ENCODE results near the gene ERICH3.
A peak's percentile ranks its signal among the peaks of the same experiment; 100 is the strongest.
"Not testable (repeated sequence)": the region's sequence is repeated elsewhere in the genome, so short reads cannot be mapped to it uniquely, and the experiment has no call there.

ERICH3 gene

DNA sequence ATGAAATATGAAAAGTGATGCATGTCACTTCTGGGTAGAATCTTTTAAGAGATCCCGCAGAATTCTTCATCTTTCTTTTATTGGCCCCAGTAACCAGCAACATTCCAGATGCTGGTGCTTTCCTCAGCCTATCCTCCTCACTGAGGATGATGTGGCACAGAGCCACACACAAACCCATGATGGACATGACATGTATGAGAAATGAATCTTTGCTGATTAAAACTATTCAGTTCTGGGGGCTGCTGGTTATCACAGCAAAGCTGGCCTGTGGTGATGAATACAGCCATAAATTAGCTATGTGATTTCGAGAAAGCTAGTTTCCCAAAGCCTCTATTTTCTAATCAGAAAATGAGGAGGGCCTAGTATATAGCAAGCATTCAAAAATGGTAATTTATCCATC lies 8.3 kb upstream of the ERICH3 start:
- H4K20me1 ChIP-seq, result no peaks in the 10 kb centered on the region
- no peak overlapping the region for H3K9ac ChIP-seq
- no peaks in the 10 kb centered on the region for H3K36me3 ChIP-seq
- H3K9me3 ChIP-seq, result no peaks in the 10 kb centered on the region
- no peak overlapping the region for H3K4me2 ChIP-seq
- no peak for TF ChIP-seq Cebpa-rat (IDR thresholded peaks at IDR 0.05)
- H3K27ac ChIP-seq, result no peak overlapping the region
- H3K4me1 ChIP-seq, result peaks cover 16% of the 10 kb centered on the region
- H3K27me3 ChIP-seq, result no peaks in the 10 kb centered on the region
- H3K4me3 ChIP-seq, result no peak overlapping the region

DNA sequence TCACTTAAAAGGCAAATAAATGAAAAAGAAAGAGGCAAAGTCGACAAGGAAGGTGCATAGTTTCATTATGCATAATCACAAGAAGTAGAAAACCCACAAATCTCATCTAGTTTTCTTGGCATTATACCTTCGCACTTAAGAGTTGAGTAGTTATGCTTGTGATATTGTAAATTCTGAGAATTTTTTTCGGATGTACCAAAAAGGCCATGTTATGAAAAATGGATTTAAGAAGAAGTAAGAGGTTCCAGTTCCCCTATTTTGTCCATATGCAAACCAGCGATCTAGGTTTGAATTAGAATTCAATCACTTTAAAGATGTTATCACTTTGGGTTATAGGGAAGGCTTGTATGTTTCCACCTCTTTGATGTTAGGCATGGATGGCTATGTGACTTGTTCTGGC lies 7.9 kb upstream of the ERICH3 start:
- no peaks in the 10 kb centered on the region for H4K20me1 ChIP-seq
- TF ChIP-seq Cebpa-rat (IDR thresholded peaks at IDR 0.05), result no peak
- no peak overlapping the region for H3K9ac ChIP-seq

DNA sequence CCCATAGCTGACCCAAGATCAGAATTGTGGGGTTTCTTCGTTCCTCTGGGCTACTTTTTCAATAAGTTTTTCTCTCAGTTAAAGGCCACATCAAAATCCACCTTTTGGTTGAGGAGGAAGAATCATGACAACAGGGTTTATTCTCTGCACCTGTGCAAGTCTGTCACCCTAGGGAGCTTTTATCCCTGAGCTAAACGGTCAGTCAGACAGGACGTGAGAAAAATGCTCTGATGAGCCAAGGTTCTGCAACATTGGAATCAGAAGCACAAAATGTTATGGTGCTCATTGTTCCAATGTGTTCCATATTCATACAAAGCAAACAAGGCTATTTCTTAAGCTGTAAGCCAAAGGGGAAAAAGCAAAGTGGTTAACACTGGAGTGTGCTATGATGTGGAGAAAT lies 7.4 kb upstream of the ERICH3 start:
- Histone ChIP-seq H3K4me3 (no peak overlapping the region), H3K4me1 (peaks cover 16% of the 10 kb centered on the region), H3K4me2 (peak overlapping the region; percentile 48), H3K9me3 (no peaks in the 10 kb centered on the region), H3K27me3 (no peaks in the 10 kb centered on the region), H3K9ac (no peak overlapping the region), H3K36me3 (no peaks in the 10 kb centered on the region), H3K27ac (no peak overlapping the region), H4K20me1 (no peaks in the 10 kb centered on the region)
- TF ChIP-seq Cebpa-rat (IDR thresholded peaks at IDR 0.05), result no peak

More for the DNA sequence above, 7.9 kb upstream of the ERICH3 start:
- H3K9me3 ChIP-seq, result no peaks in the 10 kb centered on the region
- H3K4me2 ChIP-seq, result peak overlapping the region; percentile 48; the same call in 1 of the 2 replicates
- peaks cover 16% of the 10 kb centered on the region for H3K4me1 ChIP-seq
- no peak overlapping the region for H3K4me3 ChIP-seq
- no peaks in the 10 kb centered on the region for H3K27me3 ChIP-seq
- H3K27ac ChIP-seq, result no peak overlapping the region
- H3K36me3 ChIP-seq, result no peaks in the 10 kb centered on the region

DNA sequence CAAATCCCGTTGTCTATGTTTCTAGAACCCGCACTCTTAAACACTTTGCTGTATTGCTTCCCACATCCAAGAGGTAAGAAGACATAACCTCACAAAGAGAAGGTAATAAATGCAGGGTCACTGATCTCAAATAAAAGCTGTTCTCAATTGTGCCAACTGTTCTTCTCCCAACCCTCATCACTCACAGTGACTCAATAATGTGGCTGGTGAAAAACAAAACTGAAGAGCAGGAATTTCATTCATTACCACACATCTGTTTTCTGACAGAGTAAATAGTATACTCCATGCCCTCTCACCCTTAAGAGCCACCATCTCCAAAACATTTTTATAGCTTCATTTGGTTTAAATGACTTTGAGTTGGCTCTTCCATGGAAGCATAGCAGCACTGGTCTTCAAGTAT lies 6.2 kb upstream of the ERICH3 start:
- H3K36me3 ChIP-seq, result no peaks in the 10 kb centered on the region
- no peak overlapping the region for H3K9ac ChIP-seq
- H3K9me3 ChIP-seq, result no peaks in the 10 kb centered on the region
- H3K4me1 ChIP-seq, result peaks cover 16% of the 10 kb centered on the region
- no peaks in the 10 kb centered on the region for H4K20me1 ChIP-seq
- H3K27ac ChIP-seq, result no peak overlapping the region
- H3K4me3 ChIP-seq, result no peak overlapping the region
- no peak for TF ChIP-seq Cebpa-rat (IDR thresholded peaks at IDR 0.05)
- no peaks in the 10 kb centered on the region for H3K27me3 ChIP-seq
- no peak overlapping the region; the same call in 1 of the 2 replicates for H3K4me2 ChIP-seq

DNA sequence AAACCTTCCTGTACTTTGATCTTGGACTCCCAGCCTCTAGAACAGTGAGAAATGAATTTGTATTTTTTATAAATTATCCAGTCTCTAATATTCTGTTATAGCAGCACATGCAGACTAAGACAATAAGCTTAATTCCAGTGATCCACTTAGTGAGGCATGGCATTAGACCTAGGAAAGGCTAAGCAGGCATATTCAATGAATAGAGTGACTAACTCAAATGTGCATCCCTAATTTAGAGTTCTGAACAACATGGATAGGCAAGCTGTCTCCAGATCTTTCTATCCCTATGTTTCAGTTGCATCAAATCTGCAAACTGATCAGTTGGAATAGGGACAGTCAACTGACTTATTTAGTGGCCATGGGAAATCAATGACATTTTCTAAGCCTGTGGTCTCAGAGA lies 4.3 kb upstream of the ERICH3 start:
- no peak overlapping the region for H3K9ac ChIP-seq
- no peak overlapping the region for H3K4me3 ChIP-seq
- peaks cover 16% of the 10 kb centered on the region for H3K4me1 ChIP-seq
- no peak overlapping the region for H3K4me2 ChIP-seq
- peaks cover 11% of the 10 kb centered on the region for H3K9me3 ChIP-seq
- H3K36me3 ChIP-seq, result no peaks in the 10 kb centered on the region
- no peak for TF ChIP-seq Cebpa-rat (IDR thresholded peaks at IDR 0.05)
- no peaks in the 10 kb centered on the region for H3K27me3 ChIP-seq
- H3K27ac ChIP-seq, result no peak overlapping the region
- no peaks in the 10 kb centered on the region for H4K20me1 ChIP-seq

DNA sequence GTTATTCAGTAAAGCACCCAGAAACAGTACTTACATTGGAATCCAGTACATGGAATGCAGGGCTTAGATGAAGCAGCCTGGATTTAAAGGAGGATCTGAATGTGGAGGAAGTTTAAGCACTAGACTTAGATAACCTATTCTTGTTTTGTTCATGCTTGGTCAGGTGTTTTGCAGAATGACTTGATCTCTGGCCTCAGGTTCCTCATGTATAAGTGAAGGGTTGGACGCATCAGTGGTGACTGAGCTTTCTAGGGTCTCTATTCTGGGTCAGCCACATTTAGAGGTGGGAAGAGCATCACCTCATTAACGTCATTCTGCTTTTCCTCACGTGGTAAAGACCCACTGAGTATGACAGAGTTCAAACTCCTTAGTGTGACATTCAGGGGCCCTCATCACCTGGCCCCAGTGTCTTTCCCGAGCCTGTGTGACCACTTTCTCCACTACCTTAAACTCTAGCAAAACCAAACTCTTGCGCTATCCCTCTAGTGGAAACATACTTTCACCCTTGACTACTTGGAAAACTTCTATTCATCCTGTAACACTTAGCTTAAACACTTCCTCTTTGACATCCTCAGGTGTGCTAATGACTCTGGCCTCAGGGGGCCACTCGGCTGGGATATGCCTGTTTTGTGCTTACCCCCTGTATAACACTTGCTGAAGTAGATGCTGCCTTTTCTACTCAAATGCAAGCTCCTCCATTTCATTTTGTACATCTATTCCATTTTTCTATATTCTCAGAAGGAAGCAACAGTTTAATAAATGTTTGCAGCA lies 871 bp upstream of the ERICH3 start:
- TF ChIP-seq Cebpa-rat (IDR thresholded peaks at IDR 0.05), result no peak
- Histone ChIP-seq H3K9ac (no peak overlapping the region), H3K4me1 (0 out of 2 replicates have a peak, but pooled peaks cover under 1% of the 10 kb centered on the region), H3K9me3 (peaks cover 28% of the 10 kb centered on the region), H3K4me2 (no peak overlapping the region), H3K27ac (no peak overlapping the region), H4K20me1 (no peaks in the 10 kb centered on the region), H3K36me3 (no peaks in the 10 kb centered on the region), H3K4me3 (no peak overlapping the region), H3K27me3 (no peaks in the 10 kb centered on the region)

DNA sequence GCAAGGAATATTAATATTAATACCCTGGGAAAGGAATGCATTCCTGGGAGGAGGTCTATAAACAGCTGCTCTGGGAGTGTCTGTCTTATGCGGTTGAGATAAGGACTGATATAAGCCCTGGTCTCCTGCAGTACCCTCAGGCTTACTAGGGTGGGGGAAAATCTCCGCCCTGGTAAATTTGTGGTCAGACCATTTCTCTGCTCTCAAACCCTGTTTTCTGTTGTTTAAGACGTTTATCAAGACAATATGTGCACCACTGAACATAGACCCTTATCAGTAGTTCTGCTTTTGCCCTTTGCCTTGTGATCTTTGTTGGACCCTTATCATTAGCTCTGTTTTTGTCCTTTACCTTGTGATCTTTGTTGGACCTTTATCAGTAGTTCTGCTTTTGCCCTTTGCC lies 2.7 kb downstream of the ERICH3 start:
- not testable (repeated sequence) for H4K20me1 ChIP-seq, H3K4me1 ChIP-seq, H3K4me2 ChIP-seq, H3K27me3 ChIP-seq, H3K9ac ChIP-seq, H3K36me3 ChIP-seq, H3K4me3 ChIP-seq, H3K27ac ChIP-seq
- H3K9me3 ChIP-seq, result peaks cover 32% of the 10 kb centered on the region

DNA sequence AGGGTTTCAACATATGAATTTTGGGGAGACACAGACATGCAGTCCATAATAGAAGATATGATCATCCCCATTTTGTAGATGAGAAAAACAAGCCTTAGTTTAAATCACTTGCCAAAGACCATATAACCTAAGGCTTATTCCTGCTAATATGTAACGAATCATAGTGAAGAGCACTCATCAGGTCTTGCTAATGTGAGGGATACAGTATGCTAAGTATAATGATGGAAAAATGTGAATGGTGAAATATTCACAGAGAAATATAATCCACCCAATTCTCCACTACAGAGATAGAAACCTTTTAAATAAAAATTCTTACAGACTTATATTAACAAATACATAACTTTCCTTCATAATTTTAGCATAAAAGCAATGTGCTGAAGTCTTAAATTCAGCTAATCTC lies 18.9 kb downstream of the ERICH3 start:
- Histone ChIP-seq H3K9ac (no peak overlapping the region), H3K36me3 (no peaks in the 10 kb centered on the region), H3K9me3 (peaks cover 7% of the 10 kb centered on the region), H4K20me1 (no peaks in the 10 kb centered on the region), H3K4me2 (no peak overlapping the region), H3K27me3 (no peaks in the 10 kb centered on the region), H3K4me1 (peaks cover 44% of the 10 kb centered on the region), H3K4me3 (no peak overlapping the region), H3K27ac (no peak overlapping the region; the same call in 1 of the 2 replicates)
- TF ChIP-seq Cebpa-rat (IDR thresholded peaks at IDR 0.05), result no peak

DNA sequence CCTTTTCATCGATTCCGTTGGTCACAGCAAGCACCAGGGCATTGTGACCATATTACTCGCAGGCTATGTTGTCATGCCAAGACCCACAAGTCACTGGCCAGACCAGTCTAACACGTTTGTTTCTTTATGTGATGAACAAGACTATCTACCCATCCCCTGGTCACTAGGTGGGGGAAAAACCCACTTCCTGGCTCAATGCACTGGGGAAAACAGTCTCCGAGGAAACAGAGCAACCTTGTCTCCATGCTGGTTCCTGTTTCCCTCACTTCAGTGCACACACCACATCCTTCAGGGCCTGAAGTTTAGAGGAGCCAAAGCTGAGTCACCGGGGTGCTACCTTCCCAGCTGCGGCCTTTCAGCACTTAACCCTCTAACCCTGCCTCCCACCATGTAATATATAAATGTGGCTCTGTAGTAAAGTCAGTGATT lies 20.9 kb downstream of the ERICH3 start:
- Histone ChIP-seq H3K36me3 (no peaks in the 10 kb centered on the region), H4K20me1 (no peaks in the 10 kb centered on the region), H3K4me3 (peak overlapping the region; percentile 12; the same call in 1 of the 2 replicates), H3K4me1 (peaks cover 44% of the 10 kb centered on the region), H3K9ac (peak overlapping the region; percentile 59; the same call in 1 of the 2 replicates), H3K4me2 (peak overlapping the region; percentile 72), H3K27ac (peak overlapping the region; percentile 85), H3K9me3 (no peaks in the 10 kb centered on the region), H3K27me3 (no peaks in the 10 kb centered on the region)
- no peak for TF ChIP-seq Cebpa-rat (IDR thresholded peaks at IDR 0.05)

DNA sequence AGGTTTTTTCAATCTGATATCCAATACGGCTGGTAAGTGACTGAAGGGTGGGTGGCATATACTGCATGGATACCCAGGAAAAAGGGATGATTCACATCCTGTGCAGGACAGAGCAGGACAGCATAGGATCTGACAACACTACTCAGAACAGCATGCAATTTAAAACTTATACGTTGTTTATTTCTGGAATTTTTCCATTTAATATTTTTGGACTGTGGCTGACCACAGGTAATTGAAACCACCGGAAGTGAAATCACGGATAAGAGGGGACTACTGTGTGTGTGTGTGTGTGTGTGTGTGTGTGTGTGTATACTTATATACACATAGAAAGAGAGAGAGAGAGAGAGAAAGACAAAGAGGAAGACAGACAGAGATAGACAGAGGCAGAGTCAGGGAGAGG lies 23.0 kb downstream of the ERICH3 start:
- H3K9me3 ChIP-seq, result no peaks in the 10 kb centered on the region
- H3K27me3 ChIP-seq, result no peaks in the 10 kb centered on the region
- H3K4me1 ChIP-seq, result peaks cover 50% of the 10 kb centered on the region

More for the DNA sequence above, 23.0 kb downstream of the ERICH3 start:
- Histone ChIP-seq H3K36me3 (no peaks in the 10 kb centered on the region), H3K27ac (peak overlapping the region; percentile 58), H4K20me1 (no peaks in the 10 kb centered on the region), H3K4me3 (no peak overlapping the region), H3K4me2 (peak overlapping the region; percentile 72), H3K9ac (no peak overlapping the region; the same call in 1 of the 2 replicates)
- TF ChIP-seq Cebpa-rat (IDR thresholded peaks at IDR 0.05), result no peak

All from BLaER1 (cell line).